GM21737 (cell line): ENCODE results near the gene ANK2.

Source experiments
- ATAC-seq: cut with Tn5 transposase; IDR thresholded peaks from one replicate; pipeline ENCODE4 v1.9.1; 2021; ENCODE audit warnings: mild to moderate bottlenecking, moderate library complexity; ENCODE audit not compliant: unreplicated experiment

Gene ANK2

DNA sequence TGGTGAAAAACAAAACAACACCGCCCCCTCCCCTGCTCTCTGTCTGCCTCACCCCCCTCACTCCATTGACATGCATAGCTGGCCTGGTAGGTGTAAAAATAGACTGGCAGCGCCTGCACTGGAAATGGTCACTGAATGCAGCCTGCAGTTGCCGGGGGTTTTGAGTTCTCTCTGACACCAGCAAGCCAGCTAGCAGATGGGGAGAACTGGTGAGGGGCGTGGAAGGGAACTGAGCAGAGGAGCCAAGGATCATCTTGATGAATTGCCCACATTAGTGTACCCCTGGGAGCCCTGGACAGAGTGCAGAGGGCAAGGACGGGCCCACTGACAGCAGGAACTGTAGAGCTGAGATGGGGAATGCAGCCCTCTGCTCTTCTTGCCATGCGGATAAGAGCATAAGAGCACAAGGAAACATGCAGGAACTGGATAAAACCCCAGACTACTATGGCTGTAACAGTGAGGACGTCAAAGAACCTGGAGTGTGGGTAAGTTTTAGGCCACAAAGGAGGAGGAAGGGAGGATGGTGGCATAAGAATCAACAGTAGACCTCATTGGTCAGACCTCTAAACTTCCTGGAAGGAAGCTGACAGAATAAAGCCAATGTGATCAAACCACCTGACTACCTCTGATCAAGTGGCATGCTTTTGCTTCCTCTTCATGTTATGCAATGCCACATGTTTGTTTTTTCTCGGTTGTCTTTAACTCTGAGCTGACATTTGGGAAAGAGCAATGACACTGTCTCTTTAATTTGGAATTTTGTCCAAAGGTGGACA, 96.3 kb downstream of the ANK2 start:
- ATAC-seq, result no peak

DNA sequence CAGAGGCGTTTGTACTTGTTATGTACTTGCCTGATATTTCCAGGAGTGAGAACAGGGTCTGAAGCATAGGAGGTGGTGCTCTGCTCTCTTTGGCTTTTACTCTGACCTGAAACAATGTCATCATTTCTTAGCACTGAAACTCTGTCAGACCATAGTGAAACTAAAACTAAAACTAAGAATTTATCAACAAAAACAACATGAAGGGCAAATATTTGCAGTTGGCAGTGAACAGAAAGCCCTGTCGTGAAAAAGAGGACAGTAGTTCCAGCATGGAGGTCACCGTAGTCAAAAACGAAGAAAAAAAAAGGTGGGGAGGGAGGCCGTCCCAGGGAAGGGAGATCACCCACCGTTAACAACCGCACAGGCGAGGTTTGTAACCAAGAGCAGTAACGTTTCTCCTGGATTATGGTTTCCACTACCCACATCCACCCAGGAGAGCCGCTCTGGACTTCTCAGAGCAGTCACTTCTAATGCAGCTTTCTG, 97.5 kb downstream of the ANK2 start:
- ATAC-seq, result peak; percentile 77

DNA sequence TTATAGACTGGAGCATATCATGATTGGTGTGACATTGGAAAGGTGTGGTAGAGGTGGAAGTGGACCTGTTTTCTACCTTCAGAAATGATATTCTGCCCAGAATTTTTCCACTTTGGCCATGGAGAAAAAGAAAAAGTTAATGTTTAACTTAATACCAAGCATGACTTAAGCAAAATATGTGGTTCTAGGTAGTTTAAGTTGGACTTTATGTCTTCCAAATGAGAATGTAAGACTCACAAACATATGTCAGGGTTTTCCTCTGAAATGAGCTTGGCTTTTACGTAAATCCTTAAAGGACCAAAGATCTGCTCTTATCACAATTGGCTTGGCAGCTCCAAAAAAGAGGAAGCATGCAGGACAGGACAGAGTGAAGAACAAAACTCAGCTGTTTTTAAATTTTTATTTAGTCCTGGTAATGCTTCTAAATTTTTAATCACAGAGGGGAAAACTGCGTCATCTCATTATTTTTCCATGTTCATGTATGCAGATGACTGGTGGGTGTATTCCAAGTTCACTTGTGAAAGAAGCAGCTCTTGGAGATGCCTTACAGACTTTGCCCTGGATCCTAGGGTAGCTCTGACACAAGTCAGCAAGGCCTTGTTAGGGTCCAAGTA, 98.2 kb downstream of the ANK2 start:
- ATAC-seq, result no peak

DNA sequence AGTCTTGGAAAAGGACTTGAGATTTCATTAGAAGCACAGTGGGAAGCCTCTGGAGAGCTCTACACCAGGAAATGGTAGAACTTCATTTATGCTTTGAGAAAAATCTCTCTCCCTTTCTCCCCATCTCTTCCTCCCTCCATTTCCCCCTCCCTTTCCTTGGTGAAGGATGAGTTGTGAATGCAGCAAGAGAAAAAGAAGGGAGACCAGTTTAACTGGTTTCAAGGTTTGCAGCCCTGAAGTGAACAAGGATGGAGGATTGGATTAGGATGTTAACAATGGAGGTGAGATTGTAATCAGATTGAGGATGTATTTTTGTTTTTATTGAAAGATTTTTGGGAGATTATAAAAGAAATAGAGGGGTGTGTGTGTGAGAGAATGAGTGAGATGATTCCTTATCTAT, 99.5 kb downstream of the ANK2 start:
- no peak for ATAC-seq

DNA sequence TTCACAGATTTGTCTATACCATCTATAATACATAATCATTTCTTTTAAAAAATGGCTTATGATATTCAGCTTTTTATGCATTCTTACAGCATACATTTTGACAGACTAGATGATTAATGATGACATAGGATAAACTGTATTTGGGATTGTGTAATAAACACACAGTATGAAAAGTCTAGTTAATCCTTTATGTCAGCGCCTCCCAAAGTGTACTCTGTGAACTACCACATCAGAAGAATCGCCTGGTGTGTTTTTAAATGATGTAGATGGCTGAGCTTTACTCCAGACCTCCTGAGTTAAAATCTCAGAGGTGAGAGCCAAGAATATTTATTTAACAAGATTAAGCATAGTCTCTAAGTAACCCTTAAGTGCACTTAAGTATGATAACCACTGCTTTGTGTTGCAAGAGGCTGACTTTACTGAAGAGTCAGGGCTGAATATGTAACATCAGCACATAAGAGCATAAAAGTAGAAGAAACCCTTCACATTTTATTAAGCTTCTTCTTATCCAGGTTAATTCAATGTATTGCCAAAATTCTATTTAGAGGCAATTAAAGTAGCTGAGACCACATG, 104.2 kb downstream of the ANK2 start:
- ATAC-seq, result no peak

DNA sequence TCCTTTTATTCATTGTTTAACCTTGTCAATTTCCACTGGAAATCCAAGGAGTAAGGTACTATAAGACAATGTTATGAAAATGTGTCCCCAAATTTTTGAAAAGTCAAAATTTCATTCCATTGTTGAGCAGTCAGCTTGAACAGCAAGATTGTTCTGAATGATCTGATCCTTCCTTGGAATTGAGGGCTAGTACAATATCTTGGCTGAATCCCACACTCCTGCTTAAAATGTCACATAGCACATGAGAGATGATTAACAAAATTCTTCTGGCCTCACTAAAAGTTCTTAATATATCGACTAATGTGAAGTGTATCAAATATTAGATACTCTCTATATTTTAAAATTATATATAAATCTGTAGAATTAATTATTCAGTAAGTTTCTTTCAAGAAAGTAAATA, 104.8 kb downstream of the ANK2 start:
- no peak for ATAC-seq

DNA sequence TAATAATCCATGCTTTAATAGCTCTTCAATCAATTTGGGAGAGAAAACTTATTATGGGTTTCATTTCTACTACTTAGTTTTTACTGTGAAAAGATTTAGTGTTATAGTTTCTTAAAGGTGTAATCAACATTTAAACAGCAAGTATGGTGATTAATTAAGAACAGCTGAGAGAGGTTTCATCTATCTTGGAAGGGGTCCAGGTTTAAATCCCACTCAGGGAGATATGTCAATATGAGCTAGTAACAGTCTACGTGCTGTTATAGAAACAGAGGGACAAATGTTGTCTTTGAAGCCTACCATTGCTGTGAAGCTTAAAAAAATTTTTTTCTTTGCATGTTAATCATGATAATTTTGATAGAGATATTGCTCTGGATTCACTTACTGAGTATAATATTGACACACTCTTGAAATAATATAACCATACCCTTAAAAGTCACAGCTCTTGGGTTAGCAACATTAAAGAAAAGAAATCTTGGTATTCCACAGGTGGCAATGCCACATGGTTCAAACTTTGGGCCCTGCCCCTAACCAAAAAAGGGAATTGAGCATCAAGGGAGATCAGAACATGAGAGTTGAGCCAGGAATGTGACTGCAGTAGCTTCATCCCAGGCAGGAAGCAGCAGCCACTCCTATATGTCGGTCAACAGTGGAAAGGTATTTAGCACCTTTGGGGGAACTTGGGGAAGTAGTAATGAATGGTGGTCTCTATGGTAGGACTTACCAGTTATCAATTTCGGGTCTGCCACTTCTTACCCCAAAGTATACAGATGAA, 107.8 kb downstream of the ANK2 start:
- no peak for ATAC-seq

DNA sequence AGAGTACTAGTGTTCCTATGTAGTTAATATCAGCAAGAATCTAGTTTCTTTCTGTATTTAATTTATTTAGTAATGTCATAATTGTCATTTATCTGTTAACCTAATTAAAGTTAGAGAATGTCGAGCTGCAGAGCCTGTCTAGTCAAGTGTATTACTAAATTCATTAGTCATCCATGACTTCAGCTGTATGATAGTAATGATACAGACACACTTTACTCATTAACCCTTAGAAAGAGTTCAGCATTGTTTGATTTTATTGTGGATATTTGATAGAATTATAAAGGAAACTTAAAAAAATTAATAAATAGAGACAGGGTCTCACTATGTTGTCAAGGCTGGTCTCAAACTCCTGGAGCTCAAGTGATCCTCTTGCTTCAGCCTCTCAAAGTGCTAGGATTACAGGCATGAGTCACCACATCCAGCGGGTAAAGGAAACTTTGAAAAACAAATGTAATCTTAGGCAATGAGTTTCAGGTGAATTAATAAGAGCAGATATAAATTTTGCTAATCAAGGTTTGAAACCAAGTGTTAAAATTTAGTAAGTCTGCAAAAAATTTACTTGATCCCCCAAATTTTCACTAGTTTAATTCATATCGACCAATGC, 110.6 kb downstream of the ANK2 start:
- no peak for ATAC-seq

DNA sequence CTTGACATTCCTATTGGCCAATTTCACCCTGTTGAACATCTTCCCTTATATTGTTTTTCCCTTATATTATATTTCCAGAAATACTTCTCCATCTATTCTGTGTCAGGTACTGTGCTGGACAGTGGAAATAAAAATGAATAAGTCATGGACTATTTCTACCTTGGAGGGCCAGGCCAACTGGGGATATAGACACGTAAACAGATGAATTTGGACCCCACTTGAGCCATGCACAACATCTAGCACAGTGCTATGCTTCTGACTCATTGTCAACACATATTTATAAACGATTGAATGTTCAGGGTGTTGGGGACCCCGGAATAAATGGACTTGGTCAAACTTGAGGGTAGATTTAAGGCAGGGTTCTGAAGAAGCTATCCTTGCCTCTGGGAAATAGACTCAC, 111.1 kb downstream of the ANK2 start:
- no peak for ATAC-seq

DNA sequence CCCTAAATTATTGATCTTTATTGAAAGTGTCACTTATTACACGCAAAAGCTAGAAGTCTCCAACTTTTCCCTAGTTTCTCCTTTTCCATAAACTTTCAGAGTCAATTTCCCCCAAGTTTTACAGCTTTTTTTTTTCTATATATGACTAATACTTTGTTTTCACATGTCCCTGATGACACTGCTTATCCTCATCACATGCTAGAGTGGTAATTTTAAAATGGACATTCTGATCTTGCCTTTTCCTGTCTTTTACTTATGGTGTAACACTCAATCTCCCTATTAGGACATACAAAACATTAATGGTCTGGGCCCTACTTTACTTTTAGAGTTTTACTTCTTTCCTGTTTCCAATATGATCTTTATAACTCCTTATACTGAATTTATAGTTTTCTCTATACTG, 112.6 kb downstream of the ANK2 start:
- no peak for ATAC-seq

DNA sequence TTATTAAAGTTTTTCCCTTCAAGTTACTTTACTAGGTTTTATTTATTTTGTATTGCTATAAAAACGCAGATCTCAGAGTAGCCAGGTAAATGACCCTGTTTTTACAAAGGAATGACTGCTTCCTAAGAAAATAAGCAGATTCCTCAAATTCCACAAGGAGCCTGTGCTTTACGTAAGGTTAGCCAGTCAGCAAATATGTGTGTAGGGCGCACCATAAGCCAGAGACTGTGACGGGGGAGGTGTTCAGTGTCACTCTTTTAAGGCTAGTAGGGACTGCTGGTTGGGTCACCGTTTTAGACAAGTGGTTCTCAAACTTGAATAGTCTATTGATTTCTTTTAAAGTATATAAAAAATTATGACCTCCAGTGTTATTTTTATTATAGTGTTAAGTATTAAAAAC, 119.9 kb downstream of the ANK2 start:
- no peak for ATAC-seq

DNA sequence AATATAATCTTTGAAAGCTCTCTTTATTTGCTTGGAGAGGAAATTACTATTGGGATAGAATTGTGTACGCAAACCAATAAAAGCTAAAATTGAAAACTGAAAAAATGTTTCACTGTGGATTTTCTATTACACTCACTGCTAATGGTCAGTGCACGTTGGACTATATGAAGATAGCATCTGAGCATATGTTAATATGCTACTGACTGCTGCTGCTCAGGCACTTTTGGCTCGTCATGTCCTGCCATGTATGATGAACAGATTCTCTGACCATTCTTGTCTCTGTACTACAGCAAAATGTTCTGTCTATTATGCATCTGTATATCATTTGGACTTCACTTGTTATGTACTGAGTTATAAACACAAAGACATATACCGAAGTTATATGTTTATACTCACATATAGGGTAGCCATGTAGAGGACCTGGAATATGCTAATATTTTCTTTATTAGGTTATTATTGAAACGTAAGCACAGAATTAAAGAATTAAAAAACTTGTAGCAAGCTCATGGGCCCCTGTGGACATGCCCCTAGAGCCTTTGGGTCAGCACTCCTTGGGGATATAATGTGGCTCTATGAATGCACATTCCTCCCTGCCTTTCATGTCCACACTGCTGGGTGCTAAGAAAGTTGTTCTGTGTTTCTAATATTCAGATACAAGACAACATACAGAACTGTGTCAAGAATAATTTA, 120.8 kb downstream of the ANK2 start:
- no peak for ATAC-seq

DNA sequence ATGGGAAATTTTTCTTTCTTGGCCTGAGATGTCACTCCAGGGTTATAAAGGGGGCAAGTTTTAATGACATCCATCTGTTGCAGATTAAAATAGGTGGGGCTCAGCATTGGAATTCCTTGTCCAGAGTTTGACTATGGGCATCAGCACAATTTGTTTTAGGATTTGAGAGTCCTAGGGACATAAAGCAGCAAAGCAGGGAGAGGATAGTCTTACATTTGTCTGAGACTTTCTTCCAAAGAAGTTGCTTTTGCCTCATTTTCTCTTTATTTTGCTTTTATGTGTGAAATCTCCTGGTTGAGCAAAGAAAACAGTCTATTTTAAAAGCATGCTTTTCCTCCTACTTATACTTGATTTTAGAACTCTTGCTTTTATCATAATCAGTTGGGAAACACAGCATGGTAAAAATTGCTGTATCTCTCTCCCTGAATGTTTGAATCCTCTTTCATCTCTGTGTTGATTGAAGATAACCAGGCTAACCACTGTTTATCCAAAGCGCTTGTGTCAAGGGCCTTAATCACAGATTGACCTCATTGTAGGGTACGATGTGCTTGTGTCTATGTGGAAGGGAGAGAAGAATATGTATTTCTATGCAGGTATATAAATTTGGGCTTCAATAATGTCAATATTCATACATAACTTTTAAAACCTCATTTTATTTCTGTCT, 121.5 kb downstream of the ANK2 start:
- no peak for ATAC-seq

DNA sequence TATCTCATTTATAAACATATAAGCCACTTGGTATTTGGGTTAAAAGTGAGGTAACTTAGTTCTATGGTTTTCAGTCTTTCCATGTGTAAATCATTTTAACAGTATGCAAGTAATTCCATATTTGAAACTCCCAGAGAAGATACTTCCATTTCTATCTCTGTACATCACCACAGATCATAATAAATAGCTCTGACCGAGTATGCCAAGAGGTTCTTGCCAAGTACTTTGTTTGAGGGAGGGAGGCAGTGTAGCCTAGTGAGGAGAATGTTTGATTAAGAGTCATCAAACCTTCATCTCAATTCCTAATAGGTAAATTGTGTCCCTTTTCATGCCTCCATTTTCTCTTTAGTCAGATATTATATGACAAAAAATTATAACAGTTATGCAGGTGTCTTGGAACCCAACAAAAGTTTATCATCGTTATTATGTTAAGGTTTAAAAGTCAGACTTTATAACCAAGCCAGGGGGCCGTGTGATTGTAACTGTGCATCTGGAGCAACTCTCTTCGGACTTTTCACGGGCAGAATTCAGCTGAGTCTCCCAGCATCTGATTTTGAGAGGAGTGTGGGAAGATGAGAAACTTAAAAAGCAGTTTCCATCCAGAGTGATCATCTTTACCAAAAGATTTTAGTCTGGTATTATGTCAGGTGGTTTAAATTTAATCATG, 123.8 kb downstream of the ANK2 start:
- ATAC-seq, result no peak

DNA sequence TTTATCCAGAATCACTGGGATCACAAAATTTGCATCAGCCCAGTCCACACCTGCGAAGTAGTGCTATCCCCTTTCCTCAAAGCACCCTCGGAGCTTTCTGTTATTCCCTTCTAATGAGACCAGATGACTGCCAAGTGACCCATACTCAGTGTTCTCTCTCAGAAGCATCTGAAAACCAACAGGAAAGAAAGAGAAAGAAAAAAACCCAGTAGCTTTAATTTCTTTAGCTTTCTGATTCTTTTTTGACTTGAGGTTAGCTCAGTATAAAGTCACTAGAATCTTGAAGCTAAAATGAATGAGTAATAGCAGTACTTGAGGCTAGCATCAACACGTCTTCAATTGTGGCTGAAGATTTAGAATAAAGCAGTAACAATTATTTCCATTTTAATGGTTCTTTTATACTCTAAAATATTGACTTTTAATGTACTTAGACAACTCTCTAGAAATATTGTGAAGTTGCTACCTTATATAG, 124.4 kb downstream of the ANK2 start:
- no peak for ATAC-seq

DNA sequence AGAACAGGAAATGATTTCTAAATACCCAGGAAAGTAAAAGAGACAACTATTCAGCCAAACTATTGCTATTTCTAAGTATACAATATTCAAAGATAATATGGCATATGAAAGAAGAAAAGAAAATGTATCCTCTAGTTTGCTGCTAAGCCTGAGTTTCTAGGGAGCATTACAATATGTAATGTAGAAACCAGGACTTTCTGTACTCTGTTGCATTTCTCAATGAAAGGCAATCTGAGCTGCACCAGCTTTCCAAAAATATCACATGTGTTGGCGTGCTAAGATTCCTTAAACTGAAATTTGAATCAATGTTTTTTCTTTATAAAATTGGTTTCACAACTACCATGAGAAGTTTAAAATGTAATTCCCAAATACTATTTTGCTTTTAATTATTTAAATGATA, 129.6 kb downstream of the ANK2 start:
- ATAC-seq, result no peak

DNA sequence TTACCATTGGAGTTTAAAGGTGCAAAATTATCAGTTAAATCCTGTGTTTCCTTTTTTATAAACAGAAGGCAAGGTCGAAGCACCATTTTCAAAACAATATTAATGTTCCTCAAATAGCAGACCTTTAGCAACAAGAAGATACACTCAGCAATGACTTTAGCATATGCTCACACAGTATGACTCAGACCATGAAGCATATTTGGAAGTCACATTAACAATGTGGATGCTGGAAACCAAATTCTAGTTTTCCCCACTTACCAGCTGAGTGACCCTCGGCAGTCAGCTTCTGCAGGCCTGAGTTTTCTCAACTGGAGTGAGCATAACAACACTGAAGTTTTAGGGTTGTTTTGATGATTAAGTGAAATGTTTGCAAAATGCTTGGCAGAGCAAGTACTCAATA, 130.5 kb downstream of the ANK2 start:
- ATAC-seq, result no peak

DNA sequence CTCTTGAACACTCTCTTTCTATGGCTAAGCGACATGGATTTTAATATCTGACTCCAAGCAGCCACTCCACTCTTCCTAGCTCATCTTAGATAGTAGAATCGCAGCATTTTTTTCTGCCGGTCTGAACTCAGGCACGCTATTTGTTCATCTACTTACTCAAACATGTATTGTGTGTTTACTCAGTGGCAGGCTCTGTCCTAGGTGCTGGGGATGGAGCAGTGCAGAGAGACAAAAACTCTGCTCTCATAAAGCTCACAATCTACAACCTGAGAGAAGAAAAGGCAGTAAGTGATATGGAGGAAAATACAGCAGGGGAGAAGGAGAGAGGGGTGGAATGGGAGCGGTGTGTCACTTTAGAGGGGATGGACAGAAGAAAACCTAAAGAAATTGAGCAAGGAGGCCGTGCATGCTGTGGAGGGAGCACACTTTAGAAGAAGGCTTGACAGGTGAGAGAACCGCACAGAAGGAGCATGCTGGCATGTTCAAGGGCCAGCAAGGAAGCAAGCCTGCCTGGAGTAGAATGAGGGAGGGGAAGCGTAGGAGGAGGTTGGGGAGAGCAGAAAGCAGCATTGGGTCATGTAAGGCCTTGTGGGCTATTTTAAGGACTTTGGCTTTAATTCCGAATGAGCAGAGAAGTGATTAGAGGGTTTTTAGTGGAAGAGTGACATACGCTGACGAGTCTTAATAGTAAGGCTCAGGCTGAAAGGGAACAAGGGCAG, 132.0 kb downstream of the ANK2 start:
- no peak for ATAC-seq
